OCI-M1 (cell line): ENCODE data around the gene THBS1.

Experiments
- DNase-seq: peaks from one replicate; lab custom pipeline; 2025; lab: John Stamatoyannopoulos, UW

Gene THBS1

GRCh38 chr15:39580485-39581241, at the start of gene THBS1:
Gene THBS1 (plus strand): TSS chr15:39581079. CDS start chr15:39581858, 779 bp downstream.
- no peak for DNase-seq

- DNase-seq, result no peak
Measured at GRCh38 chr15:39534996-39535395, 45.9 kb upstream of the THBS1 start.

DNA sequence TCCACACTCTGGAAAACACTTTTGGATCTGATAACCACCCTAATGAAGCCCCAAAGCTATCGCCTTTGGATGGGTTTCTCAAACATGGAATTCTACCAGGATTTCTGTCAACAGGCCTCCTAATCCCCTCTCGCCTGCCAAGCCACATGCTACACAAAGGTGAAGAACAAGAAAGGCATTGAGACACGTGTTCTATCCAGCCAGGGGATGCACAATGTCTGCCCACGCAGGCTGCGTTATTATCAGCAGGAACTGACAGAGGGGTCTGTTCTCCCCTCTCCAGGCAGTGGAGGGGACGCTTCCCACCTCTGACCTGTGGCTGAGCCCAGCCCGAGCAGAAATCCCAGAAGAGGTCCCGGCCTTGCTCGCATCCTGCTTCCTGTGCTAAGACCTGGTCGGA, 45.4 kb upstream of the THBS1 start:
- DNase-seq, result no peak

GRCh38 chr15:39538936-39539335, 41.9 kb upstream of the THBS1 start:
- DNase-seq, result no peak

DNA sequence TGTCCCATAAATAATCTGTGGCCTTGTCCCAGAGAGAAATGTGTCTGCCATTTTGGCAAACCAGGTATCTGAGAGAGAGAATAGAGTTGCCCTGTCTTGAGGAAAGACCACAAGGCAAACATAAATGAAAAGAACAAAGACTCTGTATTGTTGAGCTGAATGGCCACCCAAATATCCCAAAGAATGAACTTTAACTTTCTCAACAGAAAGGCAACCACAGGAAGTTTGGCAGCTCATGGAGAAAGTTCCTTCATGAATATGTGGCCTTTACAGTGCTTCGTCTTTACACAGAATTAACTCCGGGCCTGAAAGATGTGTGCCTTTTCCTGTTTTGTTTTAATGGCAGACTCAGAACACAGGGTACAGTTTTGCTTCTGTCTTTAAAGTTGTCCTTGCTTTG, 41.4 kb upstream of the THBS1 start:
- no peak for DNase-seq

- DNase-seq, result no peak
Measured at GRCh38 chr15:39539973-39540558, 40.8 kb upstream of the THBS1 start.

DNA sequence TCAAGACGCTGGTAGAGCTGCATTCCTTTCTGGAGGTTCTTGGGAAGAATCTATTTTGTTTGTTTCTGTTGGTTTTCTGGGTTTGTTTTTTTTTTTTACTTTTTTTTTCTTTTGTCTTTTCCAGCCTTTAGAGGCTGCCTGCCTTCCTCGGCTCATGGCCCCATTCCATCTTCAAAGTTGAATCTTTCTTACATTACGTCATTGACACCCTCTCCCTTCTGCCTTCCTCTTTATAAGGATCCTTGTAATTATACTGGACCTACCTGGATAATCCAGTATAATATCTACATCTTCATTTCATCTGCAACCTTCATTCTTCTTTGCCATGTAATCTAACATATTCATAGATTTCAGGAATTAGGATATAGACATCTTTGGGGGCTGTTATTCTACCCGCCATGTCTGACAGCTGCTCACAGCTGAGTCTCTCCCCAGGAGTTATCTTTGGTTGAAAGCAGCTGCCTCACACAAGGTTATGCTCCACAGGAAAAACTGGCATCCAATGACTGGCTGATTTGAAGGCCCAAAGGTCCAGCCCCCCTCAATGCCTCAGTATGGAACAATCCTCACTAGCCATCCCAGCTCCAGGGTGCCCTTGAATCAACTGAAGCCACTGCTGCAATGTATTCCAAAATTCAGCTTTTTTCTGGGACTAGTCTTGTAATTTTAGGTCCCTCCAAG, 38.4 kb upstream of the THBS1 start:
- no peak for DNase-seq

- DNase-seq, result peak; percentile 49
Measured at GRCh38 chr15:39543651-39544050, 37.2 kb upstream of the THBS1 start.

DNA sequence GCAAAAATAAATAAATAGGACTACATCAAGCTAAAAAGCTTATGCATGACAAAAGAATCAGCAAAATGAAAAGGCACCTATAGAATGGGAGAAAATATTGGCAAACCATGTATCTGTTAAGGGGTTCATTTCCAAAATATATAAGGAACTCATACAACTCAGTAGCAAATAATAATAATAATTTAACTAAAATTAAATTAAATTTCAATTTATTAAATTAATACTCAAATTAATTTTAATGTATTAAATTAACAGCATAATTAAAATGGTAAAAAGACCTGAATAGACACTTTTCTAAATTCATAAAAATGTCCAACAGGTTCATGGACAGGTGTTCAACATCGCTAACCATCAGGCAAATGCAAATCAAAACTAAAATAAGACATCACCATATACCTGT, 34.0 kb upstream of the THBS1 start:
- DNase-seq, result no peak

- DNase-seq, result no peak
Measured at GRCh38 chr15:39548561-39548960, 32.3 kb upstream of the THBS1 start.

DNA sequence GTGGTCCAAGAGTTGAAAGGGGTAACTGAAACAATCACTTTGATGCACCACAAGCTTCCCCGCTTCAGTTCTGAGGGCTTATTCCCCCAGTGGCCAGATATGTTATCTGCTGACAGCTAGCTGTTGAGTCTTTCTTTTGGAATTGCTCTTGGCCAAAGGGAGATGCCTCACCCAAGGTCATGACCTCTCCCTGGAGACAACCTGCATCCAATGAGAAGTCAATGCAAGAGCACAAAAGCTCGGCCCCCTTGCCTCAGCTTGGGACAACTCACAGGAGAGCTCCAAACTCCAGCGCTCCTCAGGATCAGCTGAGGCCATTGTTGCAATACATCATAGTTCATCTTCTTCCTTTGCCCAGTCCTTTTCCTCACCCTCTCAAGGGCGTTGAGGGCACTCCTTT, 31.0 kb upstream of the THBS1 start:
- no peak for DNase-seq

- no peak for DNase-seq
Measured at GRCh38 chr15:39551476-39551875, 29.4 kb upstream of the THBS1 start.

DNA sequence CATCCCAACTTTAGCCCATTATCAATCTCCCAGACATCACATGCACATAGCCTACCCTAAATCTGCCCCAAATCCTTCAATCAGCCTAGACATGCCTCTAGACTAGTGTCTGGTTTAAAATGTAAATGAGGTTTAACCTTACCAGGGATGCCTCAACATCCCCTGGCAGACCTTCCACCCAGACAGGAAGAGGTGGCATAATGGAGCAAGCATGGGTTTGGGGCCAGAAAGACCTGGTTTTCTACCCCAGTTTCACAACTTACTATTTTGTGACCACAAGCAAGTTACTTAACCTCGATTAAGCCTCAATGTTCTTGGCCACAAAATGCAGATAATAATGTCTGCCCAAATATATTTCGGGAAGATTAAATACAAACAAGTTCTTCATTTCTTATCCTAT, 28.3 kb upstream of the THBS1 start:
- no peak for DNase-seq

DNA sequence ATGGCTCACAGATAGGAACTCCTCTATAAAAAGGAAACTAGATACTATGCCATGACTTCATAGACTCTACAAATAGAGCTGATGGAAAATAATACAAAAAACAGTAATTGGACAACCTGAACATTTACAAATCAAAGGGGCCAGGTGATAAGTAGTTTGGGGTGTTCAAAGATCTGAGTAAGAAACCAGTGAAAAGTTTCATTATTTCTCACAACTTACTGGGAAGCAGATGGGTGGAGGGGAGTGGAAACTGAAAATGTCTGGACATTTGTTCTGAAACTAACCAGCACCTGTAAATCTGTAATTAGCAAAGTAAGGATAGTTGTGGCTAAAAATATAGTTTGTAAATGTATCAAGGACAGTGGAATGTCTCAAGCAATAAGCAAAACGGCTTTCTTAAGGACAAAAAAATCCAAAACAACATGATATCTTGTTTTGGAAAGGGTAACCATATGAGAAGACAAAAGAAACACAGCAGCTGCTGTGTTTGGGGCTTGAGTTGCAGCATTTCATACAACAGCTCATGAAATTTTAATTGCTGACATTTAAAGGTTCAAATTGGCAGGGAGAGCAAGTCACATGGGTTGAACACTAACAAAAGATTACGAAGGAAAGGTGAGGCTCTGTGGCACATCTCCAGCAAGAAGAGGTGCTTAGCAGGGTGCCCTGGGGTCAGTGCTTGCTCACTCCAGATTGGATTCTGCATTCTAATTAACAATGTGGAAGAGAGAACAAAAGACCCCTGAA, 26.8 kb upstream of the THBS1 start:
- DNase-seq, result no peak

DNA sequence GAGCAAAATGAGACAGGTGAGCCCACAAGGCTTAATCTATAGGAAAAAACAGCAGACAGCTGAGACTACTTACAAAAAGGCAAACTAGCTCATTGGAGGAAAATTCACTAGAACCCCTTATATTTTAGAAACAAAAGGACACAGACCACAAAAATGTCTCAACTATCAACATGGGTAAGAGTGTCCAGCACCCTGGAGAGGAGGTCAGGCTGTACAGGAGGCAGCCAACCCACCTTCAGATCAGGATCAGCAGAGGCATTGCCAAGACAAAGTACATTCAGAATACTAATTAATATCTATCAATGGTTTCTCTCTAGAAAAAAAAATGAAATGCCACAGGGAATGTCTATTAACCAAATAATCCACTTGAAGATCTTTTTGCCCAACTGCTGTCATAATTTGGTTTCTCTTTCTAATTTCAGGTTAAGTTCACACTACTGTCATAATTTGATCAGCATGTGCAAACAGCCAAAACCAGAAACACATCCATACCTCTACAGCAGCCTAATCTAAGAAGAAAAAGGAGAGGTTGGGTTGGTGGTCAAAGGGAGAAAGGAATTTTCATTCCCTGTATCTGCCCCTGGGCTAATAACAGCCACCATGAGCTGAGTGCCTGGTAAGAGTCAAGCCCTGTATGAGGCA, 26.0 kb upstream of the THBS1 start:
- DNase-seq, result no peak

GRCh38 chr15:39555885-39556284, 25.0 kb upstream of the THBS1 start:
- no peak for DNase-seq

GRCh38 chr15:39556461-39556860, 24.4 kb upstream of the THBS1 start:
- no peak for DNase-seq

GRCh38 chr15:39558421-39558820, 22.5 kb upstream of the THBS1 start:
- DNase-seq, result no peak

- DNase-seq, result no peak
Measured at GRCh38 chr15:39564972-39565665, 15.8 kb upstream of the THBS1 start.

- no peak for DNase-seq
Measured at GRCh38 chr15:39565851-39566250, 15.0 kb upstream of the THBS1 start.

DNA sequence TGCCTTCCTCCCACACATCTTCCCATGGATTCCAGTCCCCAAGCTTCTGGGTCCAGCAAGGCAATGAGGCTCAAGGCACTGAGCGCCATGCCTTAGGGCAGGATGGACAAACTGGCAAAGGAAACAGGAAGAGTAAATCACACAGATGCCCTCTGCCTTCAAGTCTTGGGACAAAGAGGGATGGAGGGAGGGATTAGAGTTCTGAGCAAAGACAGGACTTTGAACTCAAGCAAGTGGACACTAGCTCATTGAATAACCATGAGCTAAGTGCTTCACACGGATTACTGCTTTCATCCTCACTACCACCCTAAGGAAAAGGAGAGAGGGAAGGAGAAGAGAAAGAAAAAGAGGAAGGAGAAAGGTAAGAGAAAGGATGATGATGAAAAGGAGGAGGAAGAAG, 7.6 kb upstream of the THBS1 start:
- DNase-seq, result no peak

GRCh38 chr15:39573844-39574243, 7.0 kb upstream of the THBS1 start:
- DNase-seq, result no peak
